HUES6 (cell line): ENCODE data around the gene PSTPIP2.

Experiments
- H3K27ac ChIP-seq: 2 replicates; pipeline ENCODE4 v1.7.0; 2013; ENCODE audit warnings: low read depth, mild to moderate bottlenecking, low read length, inconsistent platforms
- H3K27me3 ChIP-seq: 2 replicates; pipeline ENCODE4 v1.6.1; 2013; ENCODE audit warnings: low read length; ENCODE audit not compliant: control insufficient read depth, insufficient read depth
- H3K36me3 ChIP-seq: 2 replicates; pipeline ENCODE4 v1.6.1; 2013; ENCODE audit warnings: low read length; ENCODE audit not compliant: control insufficient read depth, insufficient read depth
- H3K4me1 ChIP-seq: 2 replicates; pipeline ENCODE4 v1.6.1; 2013; ENCODE audit warnings: low read length; ENCODE audit not compliant: control insufficient read depth, insufficient read depth
- H3K4me3 ChIP-seq: 2 replicates; pipeline ENCODE4 v1.5.1; 2013; ENCODE audit warnings: low read depth, low read length
- H3K9ac ChIP-seq: one replicate; pipeline ENCODE4 v1.6.1; 2013; ENCODE audit warnings: mild to moderate bottlenecking, low read length
- H3K9me3 ChIP-seq: 2 replicates; pipeline ENCODE4 v1.6.1; 2013; ENCODE audit warnings: low read depth, low read length; ENCODE audit not compliant: control insufficient read depth, insufficient read depth

Gene PSTPIP2

DNA sequence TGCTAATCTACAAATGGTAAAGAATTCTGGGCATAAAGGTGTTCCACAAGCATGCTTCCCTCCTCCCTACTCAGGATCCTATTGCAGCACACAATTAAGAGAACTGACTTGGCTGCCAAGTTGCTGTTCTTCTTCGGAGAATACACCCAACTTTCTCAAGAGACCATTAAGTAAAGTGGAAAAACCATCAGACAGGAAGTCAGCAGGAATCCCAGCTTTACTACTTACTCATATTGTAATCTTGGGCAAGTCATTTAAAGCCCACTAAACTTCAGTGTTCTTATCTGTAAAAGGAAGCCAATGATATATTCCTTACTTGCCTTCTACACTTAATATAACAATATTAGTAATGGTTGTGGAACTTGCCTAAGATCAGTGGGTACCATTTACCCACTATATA is 37.8 kb downstream of the PSTPIP2 start:
- Histone ChIP-seq H3K36me3 (no peaks in the 10 kb centered on the region), H3K4me3 (no peak overlapping the region), H3K27me3 (peaks cover 13% of the 10 kb centered on the region), H3K27ac (no peak overlapping the region), H3K9ac (no peak overlapping the region), H3K4me1 (no peaks in the 10 kb centered on the region; the same call in 1 of the 2 replicates), H3K9me3 (no peaks in the 10 kb centered on the region)

DNA sequence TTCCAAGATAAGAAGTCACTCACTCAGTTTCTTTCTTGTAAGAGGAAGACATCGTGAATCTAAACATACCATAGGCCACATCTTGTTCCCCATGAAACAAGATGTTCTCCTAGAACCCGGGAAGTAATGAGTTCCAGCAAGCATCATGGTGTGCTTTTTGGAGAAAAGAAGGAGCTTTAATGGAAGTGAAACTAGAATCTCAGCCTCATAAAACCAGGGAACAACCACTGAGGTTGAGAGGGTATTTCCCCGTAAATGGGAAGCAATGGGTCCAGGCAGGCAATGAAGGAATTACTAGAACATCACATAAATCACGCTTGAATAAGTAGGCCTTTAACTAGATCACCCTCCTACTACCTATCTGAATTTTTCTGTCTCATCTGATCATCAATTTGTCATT is 40.3 kb downstream of the PSTPIP2 start:
- no peaks in the 10 kb centered on the region for H3K36me3 ChIP-seq
- no peak overlapping the region for H3K9ac ChIP-seq
- H3K27ac ChIP-seq, result no peak overlapping the region
- H3K4me3 ChIP-seq, result no peak overlapping the region
- H3K9me3 ChIP-seq, result no peaks in the 10 kb centered on the region
- peaks cover 4% of the 10 kb centered on the region; the same call in 1 of the 2 replicates for H3K4me1 ChIP-seq
- H3K27me3 ChIP-seq, result peaks cover 32% of the 10 kb centered on the region

DNA sequence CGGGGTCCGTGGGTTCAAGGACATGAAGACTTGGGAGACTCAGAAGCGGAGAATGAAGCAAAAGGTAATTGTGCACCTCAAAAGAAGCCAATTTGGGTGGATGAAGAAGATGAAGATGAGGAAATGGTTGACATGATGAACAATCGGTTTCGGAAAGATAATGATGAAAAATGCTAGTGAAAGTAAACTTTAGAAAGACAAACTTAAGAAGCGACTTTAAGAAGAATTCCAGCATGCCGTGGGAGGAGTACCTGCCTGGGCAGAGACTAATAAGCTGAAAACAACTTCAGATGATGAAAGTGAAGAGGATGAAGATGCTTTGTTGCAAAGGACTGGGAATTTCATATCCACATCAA is 43.5 kb downstream of the PSTPIP2 start:
- H3K4me3 ChIP-seq, result peak overlapping the region; percentile 54
- H3K27ac ChIP-seq, result no peak overlapping the region
- no peaks in the 10 kb centered on the region for H3K36me3 ChIP-seq
- 0 out of 2 replicates have a peak, but pooled peaks cover 4% of the 10 kb centered on the region for H3K4me1 ChIP-seq
- H3K9me3 ChIP-seq, result no peaks in the 10 kb centered on the region
- H3K27me3 ChIP-seq, result peaks cover 32% of the 10 kb centered on the region
- H3K9ac ChIP-seq, result peak overlapping the region; percentile 35

DNA sequence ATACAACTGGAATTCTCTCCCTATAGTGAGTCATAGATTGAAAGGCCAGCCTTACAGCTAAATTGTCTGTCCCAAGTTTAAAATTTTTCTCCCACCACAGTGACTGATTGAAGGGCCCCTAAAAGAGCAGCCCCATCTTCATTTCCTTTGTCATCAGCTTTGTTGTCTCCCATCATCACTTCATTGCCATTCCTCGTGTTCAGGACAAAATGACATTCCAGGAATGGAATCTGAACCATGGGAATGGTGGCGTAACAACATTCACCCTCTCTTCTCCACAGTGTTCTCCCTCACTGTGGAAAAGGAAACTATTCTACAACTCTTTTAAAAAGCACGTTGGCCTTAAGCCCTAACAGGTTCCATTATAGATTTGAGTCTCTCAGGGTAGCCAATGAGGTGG is 52.1 kb downstream of the PSTPIP2 start:
- H3K36me3 ChIP-seq, result no peaks in the 10 kb centered on the region
- no peak overlapping the region for H3K4me3 ChIP-seq
- no peak overlapping the region for H3K27ac ChIP-seq
- no peaks in the 10 kb centered on the region for H3K9me3 ChIP-seq
- H3K4me1 ChIP-seq, result no peaks in the 10 kb centered on the region
- H3K9ac ChIP-seq, result no peak overlapping the region
- H3K27me3 ChIP-seq, result no peaks in the 10 kb centered on the region

DNA sequence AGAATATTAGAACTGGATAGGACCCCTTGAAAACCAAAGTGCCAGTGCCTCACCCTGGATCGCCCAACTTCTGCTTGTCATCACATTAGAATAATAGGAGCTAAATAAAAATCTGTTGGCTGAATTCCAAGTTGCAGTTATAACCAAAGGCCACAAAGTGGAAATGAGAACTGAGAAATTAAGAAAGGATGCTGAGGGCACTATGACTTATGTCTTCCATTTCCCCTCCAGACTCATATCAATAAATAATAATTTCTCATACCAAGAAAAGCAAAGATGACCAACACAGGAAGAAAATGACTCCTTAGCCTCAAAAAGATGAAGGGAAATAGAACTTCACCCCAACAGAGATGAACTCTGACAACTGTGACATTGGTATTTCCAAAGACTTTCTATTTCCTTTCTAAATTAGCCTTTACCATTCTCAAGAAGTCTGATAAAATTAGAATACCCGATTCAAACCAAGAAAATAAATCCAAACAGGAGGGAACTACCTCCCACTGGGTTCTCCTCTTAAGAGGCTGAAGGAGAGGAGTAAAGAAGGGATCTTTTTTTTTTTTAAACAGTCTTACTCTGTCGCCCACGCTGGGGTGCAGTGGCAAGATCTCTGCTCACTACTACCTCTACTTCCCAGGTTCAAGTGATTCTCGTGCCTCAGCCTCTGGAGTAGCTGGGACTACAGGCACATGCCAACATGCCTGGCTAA is 58.4 kb downstream of the PSTPIP2 start:
- H3K4me3 ChIP-seq, result no peak overlapping the region
- no peak overlapping the region for H3K9ac ChIP-seq
- H3K27me3 ChIP-seq, result no peaks in the 10 kb centered on the region
- no peaks in the 10 kb centered on the region for H3K4me1 ChIP-seq
- H3K36me3 ChIP-seq, result no peaks in the 10 kb centered on the region
- H3K27ac ChIP-seq, result no peak overlapping the region
- H3K9me3 ChIP-seq, result no peaks in the 10 kb centered on the region

DNA sequence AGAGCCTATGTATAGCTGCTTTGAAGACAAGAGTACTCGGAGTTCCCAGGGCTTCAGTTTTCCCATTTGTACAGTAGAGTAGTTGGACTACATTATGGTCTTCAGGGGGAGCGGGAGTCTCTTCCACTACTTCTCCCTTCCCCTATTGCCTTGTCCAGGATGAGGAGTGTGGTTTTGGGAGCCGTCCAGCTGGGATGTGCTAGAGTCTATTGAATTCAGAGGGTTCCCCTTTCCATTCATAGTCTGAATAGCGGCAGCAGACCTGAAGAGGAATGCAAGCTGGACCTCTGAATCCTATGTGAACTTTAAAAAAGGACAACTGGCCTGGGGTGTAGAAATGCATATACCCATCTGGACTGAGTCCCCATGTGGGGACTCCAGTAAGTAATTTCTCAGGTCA is 61.4 kb downstream of the PSTPIP2 start:
- Histone ChIP-seq H3K27ac (no peak overlapping the region), H3K36me3 (no peaks in the 10 kb centered on the region), H3K9ac (no peak overlapping the region), H3K4me1 (no peaks in the 10 kb centered on the region; the same call in 1 of the 2 replicates), H3K27me3 (no peaks in the 10 kb centered on the region), H3K9me3 (no peaks in the 10 kb centered on the region), H3K4me3 (no peak overlapping the region)

DNA sequence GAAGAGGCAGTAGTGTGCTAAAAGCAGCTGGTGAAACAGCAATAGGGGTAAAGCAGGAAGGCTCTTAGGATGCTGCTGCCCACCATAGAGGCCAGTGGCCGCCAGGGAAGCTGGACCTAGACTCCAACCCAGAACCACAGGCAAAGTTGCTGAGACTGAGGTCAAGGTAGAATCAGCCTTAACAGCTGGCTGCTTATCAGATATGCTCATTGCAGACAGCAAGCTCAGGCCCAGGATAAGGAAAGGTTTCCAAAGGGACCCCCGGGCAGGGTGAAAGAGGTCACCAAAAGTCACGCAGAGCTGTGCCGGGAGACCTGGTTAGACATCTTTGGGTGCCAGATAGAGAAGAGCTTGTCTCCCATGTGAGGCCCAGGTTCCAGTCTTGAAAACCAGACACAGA is 62.0 kb downstream of the PSTPIP2 start:
- H3K27ac ChIP-seq, result no peak overlapping the region
- no peaks in the 10 kb centered on the region for H3K36me3 ChIP-seq

DNA sequence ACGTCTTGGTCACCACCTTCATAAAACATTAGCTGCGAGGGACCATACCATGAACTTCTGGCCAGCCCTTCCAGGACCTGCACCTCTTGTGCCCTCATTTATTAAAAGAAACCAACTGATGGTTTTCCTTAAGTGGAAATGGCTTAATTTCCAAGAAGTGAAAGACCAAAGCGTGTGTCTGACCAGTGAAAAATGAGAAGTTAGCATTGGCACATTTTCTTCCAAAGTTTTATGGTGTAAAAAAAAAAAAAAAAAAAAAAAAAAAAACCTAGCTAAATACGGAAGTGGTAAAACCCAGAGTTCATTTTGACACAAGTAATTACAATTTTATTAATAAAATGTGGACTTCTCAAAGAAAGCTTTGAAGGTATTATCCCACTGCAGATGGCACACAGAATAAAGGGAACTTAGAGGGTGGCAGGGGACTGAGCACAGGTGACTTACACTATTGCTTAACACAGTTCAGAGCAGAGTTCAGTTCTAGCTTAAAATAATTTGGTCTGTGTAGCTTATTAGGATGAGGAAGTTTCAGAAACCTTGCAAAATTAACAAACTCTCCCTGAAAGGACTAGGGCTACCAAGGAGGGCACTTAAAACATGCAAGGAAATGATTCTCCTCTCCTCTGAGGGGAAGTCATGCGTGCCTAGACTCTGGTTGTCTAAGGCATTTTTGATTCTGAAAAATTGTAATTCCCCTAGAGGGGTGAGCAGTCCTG is 62.8 kb downstream of the PSTPIP2 start:
- Histone ChIP-seq H3K4me3 (no peak overlapping the region), H3K4me1 (no peaks in the 10 kb centered on the region; the same call in 1 of the 2 replicates), H3K36me3 (no peaks in the 10 kb centered on the region), H3K9me3 (no peaks in the 10 kb centered on the region), H3K27me3 (no peaks in the 10 kb centered on the region), H3K27ac (no peak overlapping the region), H3K9ac (no peak overlapping the region)

More for the DNA sequence above, 62.0 kb downstream of the PSTPIP2 start:
- no peaks in the 10 kb centered on the region for H3K27me3 ChIP-seq
- no peaks in the 10 kb centered on the region; the same call in 1 of the 2 replicates for H3K4me1 ChIP-seq
- H3K9me3 ChIP-seq, result no peaks in the 10 kb centered on the region
- no peak overlapping the region for H3K9ac ChIP-seq
- no peak overlapping the region for H3K4me3 ChIP-seq

DNA sequence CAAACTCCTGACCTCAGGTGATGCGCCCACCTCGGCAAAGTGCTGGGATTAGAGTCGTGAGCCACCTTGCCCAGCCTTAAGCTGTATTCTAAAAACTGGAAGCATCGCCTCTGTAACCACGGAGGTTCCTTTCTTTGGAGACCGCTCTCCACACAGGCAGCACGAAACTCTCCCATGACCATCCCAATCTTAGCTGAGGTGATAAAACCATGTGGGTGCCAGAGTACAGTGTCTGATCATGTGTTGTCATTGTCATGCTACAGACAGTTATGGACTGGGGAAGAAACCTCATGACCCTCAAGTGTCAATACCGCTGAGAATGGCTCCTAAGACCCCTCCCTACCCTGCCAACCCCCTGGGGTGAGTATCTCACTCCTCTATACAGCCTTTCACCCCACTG is 63.5 kb downstream of the PSTPIP2 start:
- Histone ChIP-seq H3K4me3 (no peak overlapping the region), H3K9me3 (no peaks in the 10 kb centered on the region), H3K27me3 (no peaks in the 10 kb centered on the region), H3K36me3 (no peaks in the 10 kb centered on the region), H3K27ac (no peak overlapping the region), H3K9ac (no peak overlapping the region), H3K4me1 (no peaks in the 10 kb centered on the region; the same call in 1 of the 2 replicates)

DNA sequence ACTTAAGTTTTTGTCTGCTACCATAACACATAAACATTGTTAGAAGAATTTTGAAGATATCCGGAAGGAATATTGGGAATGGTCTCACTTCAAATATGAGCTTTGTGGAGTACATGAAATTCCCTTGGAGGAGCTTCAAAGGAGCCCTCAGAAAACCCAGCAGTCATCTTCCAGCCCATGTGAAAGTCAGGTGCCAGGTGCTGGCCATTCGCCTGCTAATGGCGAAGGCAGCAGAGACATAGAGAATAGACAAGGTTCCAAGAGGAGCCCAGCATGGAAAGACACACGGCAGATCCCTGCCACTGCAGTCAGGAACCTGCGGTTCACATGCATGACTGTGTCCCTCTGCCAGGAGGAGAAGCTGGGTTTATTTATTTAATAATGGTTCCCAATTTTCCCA is 64.9 kb downstream of the PSTPIP2 start:
- Histone ChIP-seq H3K9ac (no peak overlapping the region), H3K4me1 (no peaks in the 10 kb centered on the region; the same call in 1 of the 2 replicates), H3K9me3 (peaks cover 4% of the 10 kb centered on the region), H3K27ac (no peak overlapping the region), H3K27me3 (no peaks in the 10 kb centered on the region), H3K4me3 (no peak overlapping the region), H3K36me3 (no peaks in the 10 kb centered on the region)

DNA sequence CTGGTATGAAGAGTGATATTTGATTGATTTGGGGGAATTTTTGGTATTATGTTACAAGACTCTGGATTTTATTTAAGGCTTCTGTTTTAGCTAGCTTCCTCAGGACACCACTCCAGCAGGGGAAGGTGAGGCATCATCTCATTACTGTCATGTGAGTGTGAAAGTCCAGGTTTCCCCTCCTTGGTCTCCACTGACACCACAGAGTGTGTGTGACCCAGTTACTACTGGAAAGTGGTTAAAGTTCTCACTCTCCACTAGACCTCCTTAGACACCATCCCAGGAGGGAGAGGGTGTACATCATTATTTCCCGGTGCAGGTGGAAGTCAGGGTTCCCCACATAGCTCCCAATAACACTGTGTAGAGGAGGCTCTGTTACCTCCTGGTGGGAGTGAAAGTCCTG is 69.1 kb downstream of the PSTPIP2 start:
- peaks cover 7% of the 10 kb centered on the region for H3K9me3 ChIP-seq
- H3K4me3 ChIP-seq, result no peak overlapping the region
- H3K4me1 ChIP-seq, result peaks cover 10% of the 10 kb centered on the region
- H3K36me3 ChIP-seq, result no peaks in the 10 kb centered on the region
- no peak overlapping the region for H3K27ac ChIP-seq
- H3K9ac ChIP-seq, result no peak overlapping the region
- no peaks in the 10 kb centered on the region for H3K27me3 ChIP-seq
